Liver (tissue), 9 donors: ENCODE results near the gene CNTN2. TPM values are rescaled to one million over a fixed set of nuclear protein-coding genes. Genes with fewer than 3 reads are reported as not detected.

Experiments
- DNase-seq: peaks from one replicate; pipeline ENCODE4 v3.0.0-alpha.2; 2017; ENCODE audit warnings: low spot score
- H3K27ac ChIP-seq, 2 donors: one replicate each; pipeline ENCODE4 v1.7.0; 2013; ENCODE audit warnings: inconsistent platforms in 2 of 2, low read length in 2 of 2, control low read depth in 1 of 2, low read depth in 1 of 2, mild to moderate bottlenecking in 1 of 2
- H3K27me3 ChIP-seq, 4 donors: one replicate each; pipeline versions ENCODE4 v1.6.1 to v1.7.0; 2013; ENCODE audit warnings: low read length in 3 of 4, inconsistent platforms in 1 of 4, mild to moderate bottlenecking in 1 of 4, moderate library complexity in 1 of 4; ENCODE audit not compliant: control insufficient read depth in 4 of 4, insufficient read depth in 4 of 4
- H3K36me3 ChIP-seq, 4 donors: one replicate each; pipeline versions ENCODE4 v1.6.1 to v1.7.0; 2013; ENCODE audit warnings: low read length in 3 of 4, mild to moderate bottlenecking in 3 of 4, low read depth in 1 of 4, moderate library complexity in 1 of 4; ENCODE audit not compliant: control insufficient read depth in 4 of 4, insufficient read depth in 3 of 4
- H3K4me1 ChIP-seq, 4 donors: one replicate each; pipeline versions ENCODE4 v1.6.1 to v1.7.0; 2013; ENCODE audit warnings: low read length in 3 of 4, mild to moderate bottlenecking in 3 of 4, moderate library complexity in 1 of 4; ENCODE audit not compliant: control insufficient read depth in 4 of 4, insufficient read depth in 4 of 4
- H3K4me3 ChIP-seq, 3 donors: one replicate each; pipeline versions ENCODE4 v1.6.1 to v1.7.0; 2013; ENCODE audit warnings: low read length in 3 of 3, control low read depth in 1 of 3, low read depth in 1 of 3, mild to moderate bottlenecking in 1 of 3
- H3K9ac ChIP-seq, 2 donors: one replicate each; pipeline ENCODE4 v1.7.0; 2013; ENCODE audit warnings: low read length in 2 of 2, mild to moderate bottlenecking in 2 of 2, moderate library complexity in 2 of 2, control low read depth in 1 of 2, low read depth in 1 of 2
- H3K9me3 ChIP-seq, 4 donors: one replicate each; pipeline versions ENCODE4 v1.6.1 to v1.7.0; 2013; ENCODE audit warnings: low read length in 3 of 4; ENCODE audit not compliant: control insufficient read depth in 4 of 4
- CTCF ChIP-seq: fragments of 150-350 bp; IDR thresholded peaks from 2 replicates; pipeline ENCODE4 v1.5.1; 2017; ENCODE audit warnings: improper control_type of control experiment, low read depth, low read length; ENCODE audit not compliant: missing input control
- EGR1 ChIP-seq, 2 donors: IDR thresholded peaks; 2 replicates each; pipeline ENCODE4 v1.6.1; 2016 to 2018; ENCODE audit warnings: antibody characterized with exemption in 2 of 2, low read depth in 2 of 2
- FOXA1 ChIP-seq: IDR thresholded peaks from 2 replicates; pipeline ENCODE4 v1.6.1; 2016; ENCODE audit warnings: antibody characterized with exemption
- GABPA ChIP-seq, 2 donors: IDR thresholded peaks in 1 of 2; conservative IDR thresholded peaks in 1 of 2; 2 replicates each; pipeline ENCODE4 v1.6.1; 2016; ENCODE audit warnings: antibody characterized with exemption in 2 of 2, mild to moderate bottlenecking in 1 of 2, moderate library complexity in 1 of 2
- HNF4A ChIP-seq, 2 donors: conservative IDR thresholded peaks; 2 replicates each; pipeline ENCODE4 v1.6.1; 2016; ENCODE audit warnings: antibody characterized with exemption in 2 of 2, mild to moderate bottlenecking in 2 of 2
- HNF4G ChIP-seq: IDR thresholded peaks from 2 replicates; pipeline ENCODE4 v1.6.1; 2016; ENCODE audit warnings: antibody characterized with exemption
- JUND ChIP-seq, 2 donors: IDR thresholded peaks; 2 replicates each; pipeline ENCODE4 v1.6.1; 2016; ENCODE audit warnings: antibody characterized with exemption in 2 of 2
- MAX ChIP-seq: IDR thresholded peaks from 2 replicates; pipeline ENCODE4 v1.6.1; 2016; ENCODE audit warnings: antibody characterized with exemption
- RAD21 ChIP-seq, 2 donors: IDR thresholded peaks; 2 replicates each; pipeline ENCODE4 v1.6.1; 2016; ENCODE audit warnings: antibody characterized with exemption in 2 of 2, mild to moderate bottlenecking in 2 of 2
- RXRA ChIP-seq, 2 donors: IDR thresholded peaks; 2 replicates each; pipeline ENCODE4 v1.6.1; 2017 to 2018; ENCODE audit warnings: antibody characterized with exemption in 2 of 2, mild to moderate bottlenecking in 1 of 2
- SP1 ChIP-seq: IDR thresholded peaks from 2 replicates; pipeline ENCODE4 v1.6.1; 2018; ENCODE audit warnings: antibody characterized with exemption, mild to moderate bottlenecking
- TAF1 ChIP-seq: conservative IDR thresholded peaks from 2 replicates; pipeline ENCODE4 v1.6.1; 2016; ENCODE audit warnings: antibody characterized with exemption, mild to moderate bottlenecking
- YY1 ChIP-seq: IDR thresholded peaks from 2 replicates; pipeline ENCODE4 v1.6.1; 2016; ENCODE audit warnings: antibody characterized with exemption, mild to moderate bottlenecking
- WGBS: extraction: QIAGEN DNeasy Blood & Tissue Kit; methylation state at CpG from one replicate; pipeline ENCODE4 v1.1.7; 2013; 5-methylcytosine and 5-hydroxymethylcytosine counted together
- polyA plus RNA-seq, 2 donors: library from polyadenylated mRNA; stranded (reverse) in 1 of 2; unstranded in 1 of 2; fragments of 200-250 nt in 1 of 2; fragments of >200 nt in 1 of 2; fragmentation: Nextera tagmentation in 1 of 2; extraction: Ambion mirVana in 1 of 2; gene quantifications; one replicate each; pipeline versions ENCODE4 v1.2.1 to v1.2.3, GENCODE V29; 2013 to 2015
- total RNA-seq, 2 donors: library from RNA; depleted of rRNA; stranded (reverse); fragments of >200 nt; gene quantifications; one replicate each; pipeline ENCODE4 v1.2.3, GENCODE V29; 2014
- donor health status: healthy.
- donor health status: healthy.
- donor health status: healthy.
- donor health status: healthy.
- donor health status: healthy.

CNTN2 gene
- total and polyA plus RNA-seq, 4 donors, result 0.05 to 0.25 (median 0.17) TPM

- 94% methylated on average over 8 of the region's 8 CpGs for WGBS
- TF ChIP-seq FOXA1 (no peak), JUND (IDR thresholded peaks at IDR 0.05) (no peak), EGR1 (IDR thresholded peaks at IDR 0.05; ENCODE audit: low read depth in 2 of 2) (no peak), GABPA (IDR thresholded peaks at IDR 0.05 in 1 of 2, conservative IDR thresholded peaks at IDR 0.05 in 1 of 2) (no peak), RXRA (IDR thresholded peaks at IDR 0.05) (no peak), SP1 (no peak), MAX (no peak)
- no peaks in the 10 kb centered on the region for H3K36me3 ChIP-seq
- no peak overlapping the region for H3K27ac ChIP-seq
- H3K27me3 ChIP-seq, result no peaks in the 10 kb centered on the region
- H3K9ac ChIP-seq, result no peak overlapping the region
- DNase-seq, result no peak
- H3K9me3 ChIP-seq, result no peaks in the 10 kb centered on the region
- H3K4me3 ChIP-seq, result no peak overlapping the region
- peaks cover 0 to 3% (median 0%) of the 10 kb centered on the region in 4 donors for H3K4me1 ChIP-seq
Observed at GRCh38 chr1:205062319-205062718, 19.3 kb downstream of the CNTN2 start.

GRCh38 chr1:205062895-205063294 lies 19.9 kb downstream of the CNTN2 start:
- WGBS, result 94% methylated on average over 3 of the region's 3 CpGs
- Histone ChIP-seq H3K36me3 (no peaks in the 10 kb centered on the region), H3K27me3 (no peaks in the 10 kb centered on the region), H3K4me1 (peaks cover 0 to 3% (median 0%) of the 10 kb centered on the region in 4 donors), H3K4me3 (no peak overlapping the region), H3K9me3 (no peaks in the 10 kb centered on the region), H3K9ac (no peak overlapping the region), H3K27ac (no peak overlapping the region)
- DNase-seq, result no peak
- TF ChIP-seq HNF4A (conservative IDR thresholded peaks at IDR 0.05) (no peak), MAX (no peak), TAF1 (no peak), JUND (IDR thresholded peaks at IDR 0.05) (no peak), RXRA (IDR thresholded peaks at IDR 0.05) (no peak), YY1 (no peak)

- no peak overlapping the region for H3K27ac ChIP-seq
- H3K27me3 ChIP-seq, result no peaks in the 10 kb centered on the region
- peaks cover 0 to 3% (median 0%) of the 10 kb centered on the region in 4 donors for H3K4me1 ChIP-seq
- no peaks in the 10 kb centered on the region for H3K9me3 ChIP-seq
- DNase-seq, result no peak
- TF ChIP-seq RAD21 (IDR thresholded peaks at IDR 0.05) (no peak), HNF4G (no peak), FOXA1 (no peak), CTCF (no peak), GABPA (IDR thresholded peaks at IDR 0.05 in 1 of 2, conservative IDR thresholded peaks at IDR 0.05 in 1 of 2) (no peak)
- H3K9ac ChIP-seq, result no peak overlapping the region
- WGBS, result 91% methylated on average over 11 of the region's 11 CpGs
- no peak overlapping the region for H3K4me3 ChIP-seq
- no peaks in the 10 kb centered on the region for H3K36me3 ChIP-seq
Observed at GRCh38 chr1:205064301-205064700, 21.3 kb downstream of the CNTN2 start.
